T-helper 17 cell (primary cell): ENCODE data around the gene OR6N2. TPM values are rescaled to one million over a fixed set of nuclear protein-coding genes. Genes with fewer than 3 reads are reported as not detected.

Experiments used
- ATAC-seq: fragments of 150-1000 bp; cut with Tn5 transposase; 2 replicates; pipeline ENCODE4 v1.10.0; 2021; ENCODE audit warnings: mild to moderate bottlenecking, moderate library complexity
- DNase-seq, 3 donors: peaks; one replicate each; pipeline versions ENCODE4 v3.0.0 to v3.0.0-alpha.2; 2020 to 2021
- H3K9me3 ChIP-seq: one replicate; pipeline ENCODE4 v1.7.0; 2013; ENCODE audit warnings: low read length, mild to moderate bottlenecking; ENCODE audit not compliant: control insufficient read depth, poor library complexity, severe bottlenecking
- H3K27ac Mint-ChIP-seq: one replicate; pipeline ENCODE4 v1.8.0; 2022; ENCODE audit warnings: mild to moderate bottlenecking, moderate library complexity, mixed read lengths
- H3K27me3 Mint-ChIP-seq: one replicate; pipeline ENCODE4 v1.8.0; 2022; ENCODE audit warnings: mixed read lengths
- H3K36me3 Mint-ChIP-seq: one replicate; pipeline ENCODE4 v1.8.0; 2022; ENCODE audit warnings: low read depth, mixed read lengths
- H3K4me1 Mint-ChIP-seq: one replicate; pipeline ENCODE4 v1.8.0; 2022; ENCODE audit warnings: mild to moderate bottlenecking, mixed read lengths
- H3K4me3 Mint-ChIP-seq: one replicate; pipeline ENCODE4 v1.8.0; 2022; ENCODE audit warnings: mild to moderate bottlenecking, moderate library complexity, mixed read lengths
- total RNA-seq, 4 donors: library from RNA in 2 of 4; stranded (reverse) in 2 of 4; gene quantifications; one replicate each; pipeline ENCODE4 v1.2.3 and lab custom pipeline; 2022 to 2026

OR6N2 gene
- total RNA-seq, 2 donors from 2014 or later: not detected

DNA sequence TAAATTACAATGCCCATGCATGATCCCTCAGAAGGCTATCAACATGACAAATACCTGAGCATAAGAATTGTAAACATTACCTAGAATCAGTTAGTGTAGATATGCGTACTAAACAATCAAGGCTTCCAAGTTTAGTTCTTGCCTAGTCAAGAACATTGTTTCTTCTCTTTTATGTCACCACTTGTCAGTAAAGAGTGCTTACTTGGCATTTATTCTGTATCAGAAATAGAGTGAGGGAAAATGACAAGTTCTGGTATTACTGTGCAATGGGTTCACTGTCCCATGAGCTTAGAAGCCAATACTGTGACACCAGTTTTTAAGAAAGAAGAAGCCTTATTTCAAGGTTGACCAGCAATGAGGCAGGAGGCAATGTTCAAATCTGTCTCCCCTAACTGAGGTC, 22.7 kb upstream of the OR6N2 start:
- Mint-ChIP-seq H3K36me3 (peaks cover 2% of the 10 kb centered on the region), H3K4me1 (peaks cover 2% of the 10 kb centered on the region), H3K4me3 (no peak overlapping the region), H3K27me3 (peaks cover 52% of the 10 kb centered on the region), H3K27ac (no peak overlapping the region)
- DNase-seq (no peak), ATAC-seq (no peak)
- no peaks in the 10 kb centered on the region for H3K9me3 ChIP-seq

DNA sequence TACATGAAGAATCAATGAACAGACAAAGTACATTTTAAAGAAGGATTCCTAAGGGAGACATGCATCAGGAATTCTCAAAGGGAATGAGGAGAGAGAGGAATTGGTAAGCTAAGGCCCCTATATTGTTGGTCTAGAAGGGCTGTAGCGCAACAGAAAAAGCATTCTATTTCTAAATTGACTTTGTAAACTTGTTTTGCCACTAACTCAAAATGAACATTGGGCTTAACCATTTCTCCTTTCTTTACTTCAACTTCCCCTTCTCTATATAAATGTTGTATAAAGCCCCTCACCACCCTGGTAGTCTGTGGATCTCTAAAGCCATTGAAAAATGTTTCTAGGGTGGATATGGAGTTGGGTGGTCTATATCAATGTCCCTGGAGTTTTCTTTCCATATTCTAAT, 20.4 kb upstream of the OR6N2 start:
- ATAC-seq: no peak
- no peak overlapping the region for H3K27ac Mint-ChIP-seq
- no peaks in the 10 kb centered on the region for H3K9me3 ChIP-seq
- peaks cover 46% of the 10 kb centered on the region for H3K27me3 Mint-ChIP-seq
- DNase-seq: no peak
- H3K36me3 Mint-ChIP-seq: peaks cover 2% of the 10 kb centered on the region
- H3K4me1 Mint-ChIP-seq: peaks cover 2% of the 10 kb centered on the region
- no peak overlapping the region for H3K4me3 Mint-ChIP-seq

DNA sequence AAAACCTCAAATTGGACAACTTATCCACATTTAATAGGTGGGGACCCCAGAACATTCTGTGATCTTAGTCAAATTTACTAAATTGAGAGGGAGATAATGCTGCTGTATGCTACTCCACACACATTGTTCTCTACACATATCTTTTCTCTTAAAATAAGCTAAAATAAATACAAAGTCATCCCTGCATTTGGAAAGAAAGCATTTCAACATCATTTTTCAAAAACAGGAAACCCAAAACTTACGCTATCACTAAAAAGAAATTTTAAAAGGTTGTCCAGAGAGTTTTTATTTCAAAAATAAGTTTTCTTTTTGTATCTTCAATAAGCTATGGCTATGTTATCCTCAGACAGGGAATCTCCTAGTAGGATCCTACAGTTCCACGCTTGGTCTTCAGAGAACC, 19.5 kb upstream of the OR6N2 start:
- H3K36me3 Mint-ChIP-seq: no peaks in the 10 kb centered on the region
- peaks cover 49% of the 10 kb centered on the region for H3K27me3 Mint-ChIP-seq

DNA sequence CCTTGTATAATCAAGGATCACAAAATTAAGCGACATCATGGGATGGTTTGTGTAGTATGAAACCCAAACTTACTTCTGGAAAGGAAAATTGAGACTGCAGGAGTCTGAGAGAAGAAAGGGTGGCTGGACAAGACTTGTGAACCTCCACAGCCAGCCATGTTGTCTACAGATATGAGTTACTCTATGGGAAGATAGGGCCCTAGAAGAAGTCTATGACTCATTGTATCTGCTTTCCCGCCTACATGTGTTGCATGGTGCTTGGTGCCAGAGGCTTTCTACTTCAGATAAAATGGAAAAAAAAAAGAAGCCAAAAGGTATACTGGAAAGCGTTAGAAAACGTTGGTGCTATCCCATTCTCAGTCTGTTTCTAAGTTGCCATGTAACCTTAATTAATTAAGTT, 18.7 kb upstream of the OR6N2 start:
- Mint-ChIP-seq H3K4me3 (no peak overlapping the region), H3K27me3 (peaks cover 50% of the 10 kb centered on the region)
- no peak for ATAC-seq

More for the DNA sequence above, 19.5 kb upstream of the OR6N2 start:
- ATAC-seq: no peak
- H3K9me3 ChIP-seq: no peaks in the 10 kb centered on the region
- Mint-ChIP-seq H3K27ac (no peak overlapping the region), H3K4me1 (peaks cover 2% of the 10 kb centered on the region), H3K4me3 (no peak overlapping the region)
- DNase-seq: no peak

DNA sequence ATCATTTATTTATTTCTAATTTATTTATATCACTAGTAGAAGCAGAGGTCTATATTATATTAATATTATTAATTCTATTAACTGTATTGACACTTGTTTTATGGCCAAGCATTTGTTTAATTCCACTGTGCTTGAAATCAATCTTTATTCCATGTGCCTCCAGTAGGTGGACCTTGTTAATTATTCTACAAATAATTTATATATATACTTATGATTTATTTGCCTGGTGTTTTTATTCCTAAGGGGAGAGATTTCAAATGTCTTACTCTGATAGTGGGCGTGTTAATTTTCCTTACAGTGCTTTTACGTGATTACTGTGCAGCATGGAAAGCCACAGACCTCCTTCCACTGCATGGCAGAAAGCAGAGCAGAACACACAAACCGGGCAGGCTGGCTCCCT, 17.5 kb upstream of the OR6N2 start:
- H3K27ac Mint-ChIP-seq: no peak overlapping the region

More for the DNA sequence above, 18.7 kb upstream of the OR6N2 start:
- peaks cover 2% of the 10 kb centered on the region for H3K4me1 Mint-ChIP-seq
- no peak for DNase-seq
- no peak overlapping the region for H3K27ac Mint-ChIP-seq
- H3K9me3 ChIP-seq: no peaks in the 10 kb centered on the region
- H3K36me3 Mint-ChIP-seq: no peaks in the 10 kb centered on the region

DNA sequence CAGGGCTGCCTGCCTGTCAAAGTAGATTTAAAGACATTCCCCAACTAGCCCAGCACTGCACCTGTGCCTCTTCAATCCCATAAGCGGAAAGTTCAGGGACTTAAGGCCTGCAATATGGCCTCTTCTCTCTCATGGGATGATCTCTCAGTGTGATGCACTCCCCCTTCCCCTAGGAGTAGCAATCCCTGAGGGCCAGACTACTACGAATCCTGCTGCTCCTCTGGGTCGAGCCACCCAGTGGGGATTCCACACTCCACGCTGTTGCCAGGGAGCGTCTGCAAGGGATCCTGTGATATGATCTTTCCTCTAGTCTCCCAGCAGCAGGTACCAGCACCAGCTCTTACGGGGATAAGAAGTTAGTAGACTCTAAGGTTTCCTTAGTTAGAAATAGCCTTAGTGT, 13.2 kb upstream of the OR6N2 start:
- Mint-ChIP-seq H3K27me3 (peaks cover 7% of the 10 kb centered on the region), H3K27ac (no peak overlapping the region), H3K36me3 (no peaks in the 10 kb centered on the region), H3K4me3 (no peak overlapping the region), H3K4me1 (no peaks in the 10 kb centered on the region)
- ATAC-seq (no peak), DNase-seq (no peak)
- H3K9me3 ChIP-seq: no peaks in the 10 kb centered on the region

More for the DNA sequence above, 17.5 kb upstream of the OR6N2 start:
- H3K9me3 ChIP-seq: no peaks in the 10 kb centered on the region
- H3K4me3 Mint-ChIP-seq: no peak overlapping the region
- DNase-seq (no peak), ATAC-seq (no peak)
- no peaks in the 10 kb centered on the region for H3K36me3 Mint-ChIP-seq
- peaks cover 2% of the 10 kb centered on the region for H3K4me1 Mint-ChIP-seq
- peaks cover 43% of the 10 kb centered on the region for H3K27me3 Mint-ChIP-seq

DNA sequence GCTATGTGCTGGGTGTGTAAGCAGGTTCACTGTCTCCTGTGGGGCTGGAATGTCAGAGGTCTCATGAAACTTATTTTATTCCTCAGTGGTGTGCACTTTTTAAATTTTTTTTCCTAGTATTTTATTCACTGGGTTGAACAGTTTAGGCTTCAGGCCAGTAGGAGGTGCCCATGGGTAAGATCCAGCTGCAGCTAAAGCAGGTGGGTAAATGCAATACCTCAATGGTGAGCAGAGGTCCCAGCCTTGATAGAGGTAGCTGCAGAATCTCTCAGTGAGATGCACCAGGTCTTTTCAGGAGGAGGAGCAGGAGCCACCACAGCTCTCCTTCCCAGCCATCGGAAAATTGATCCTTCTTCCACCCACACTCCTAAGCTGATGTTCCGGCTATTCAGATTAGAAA, 12.6 kb upstream of the OR6N2 start:
- H3K36me3 Mint-ChIP-seq: no peaks in the 10 kb centered on the region
- no peak overlapping the region for H3K27ac Mint-ChIP-seq
- no peaks in the 10 kb centered on the region for H3K4me1 Mint-ChIP-seq
- no peaks in the 10 kb centered on the region for H3K9me3 ChIP-seq
- H3K4me3 Mint-ChIP-seq: no peak overlapping the region
- peaks cover 5% of the 10 kb centered on the region for H3K27me3 Mint-ChIP-seq
- ATAC-seq (peak; percentile 60), DNase-seq (peak in 1 of 3 donors; percentile 22)

DNA sequence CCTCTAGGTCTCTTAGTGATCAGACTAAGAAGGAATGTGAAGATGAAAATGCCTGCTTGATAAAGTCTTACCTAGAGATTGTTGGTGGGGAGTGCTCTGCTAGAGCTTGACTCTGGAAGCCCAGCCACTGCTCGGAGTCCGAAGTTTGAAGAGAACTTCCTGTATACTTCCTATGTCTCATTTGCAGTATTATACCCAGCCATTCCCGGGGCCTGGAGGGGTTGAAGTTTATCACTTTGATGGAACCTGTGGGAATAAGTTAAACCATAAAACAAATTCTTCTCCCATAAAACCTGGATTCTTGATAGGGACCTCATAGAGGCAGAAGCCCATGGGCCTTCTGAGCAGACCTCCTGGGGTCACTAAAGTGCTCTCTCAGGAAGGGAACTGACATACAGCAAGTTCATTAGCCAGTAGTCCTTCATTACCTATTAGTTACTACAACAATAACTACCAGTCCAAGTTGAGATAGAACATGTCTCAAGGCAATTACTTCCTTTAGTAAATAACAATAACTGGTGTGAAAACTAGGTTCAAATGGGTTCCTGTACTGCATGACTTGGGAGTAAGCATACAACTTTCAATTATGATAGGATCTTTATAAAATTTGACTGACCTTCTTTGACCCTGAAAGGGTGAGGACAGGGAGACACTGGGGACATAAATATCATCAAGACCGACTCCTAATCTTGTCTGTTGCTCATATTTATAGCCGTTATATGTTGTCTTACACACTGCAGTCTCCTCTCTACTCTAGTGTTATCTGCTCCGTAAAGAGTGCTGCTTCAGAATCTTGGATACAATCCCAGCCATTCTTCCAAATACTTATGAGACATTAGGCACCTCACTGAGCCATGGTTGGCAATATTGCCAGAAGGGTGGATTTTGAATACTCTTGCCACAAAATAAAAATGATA, 8.8 kb downstream of the OR6N2 start, which contains the start of gene OR6N1:
Gene OR6N1 (minus strand): TSS at position 246 of the 917 bp plus-strand sequence. CDS start 5,513 bp downstream, outside the sequence.
- no peak for DNase-seq
- Mint-ChIP-seq H3K27ac (no peak within 1 kb of the TSS), H3K4me1 (peaks cover 2% of the 10 kb centered on the region), H3K4me3 (no peak within 1 kb of the TSS), H3K27me3 (peaks cover 35% of the 10 kb centered on the region), H3K36me3 (peaks cover 4% of the 10 kb centered on the region)
- H3K9me3 ChIP-seq: no peaks in the 10 kb centered on the region
- no peak for ATAC-seq

DNA sequence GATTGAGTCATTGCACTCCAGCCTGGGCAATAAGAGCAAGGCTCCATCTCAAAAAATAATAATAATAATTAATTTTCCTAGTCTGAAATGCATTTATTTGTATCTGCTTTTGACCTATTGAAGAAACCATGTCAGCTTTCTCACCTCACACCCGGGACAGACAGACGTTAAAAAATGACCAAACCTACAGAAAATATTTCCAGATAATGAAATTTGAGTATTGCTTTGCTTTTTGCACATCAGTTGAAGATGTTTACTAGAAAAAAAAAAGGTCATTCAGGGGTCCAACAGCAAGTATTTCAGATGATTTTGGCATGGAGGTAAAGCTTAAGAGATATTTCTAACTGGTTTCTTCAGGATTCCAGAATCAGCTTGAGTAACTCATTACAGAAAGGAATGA, 26.6 kb downstream of the OR6N2 start, which contains the start of gene OR6K6:
Gene OR6K6 (plus strand): TSS at position 301 of the 400 bp plus-strand sequence. CDS start 168 bp downstream, outside the sequence.
- no peak for ATAC-seq
- Mint-ChIP-seq H3K4me3 (no peak within 1 kb of the TSS), H3K36me3 (peaks cover 2% of the 10 kb centered on the region), H3K27ac (no peak within 1 kb of the TSS), H3K27me3 (peaks cover 37% of the 10 kb centered on the region), H3K4me1 (no peaks in the 10 kb centered on the region)
- no peaks in the 10 kb centered on the region for H3K9me3 ChIP-seq
- DNase-seq: no peak

DNA sequence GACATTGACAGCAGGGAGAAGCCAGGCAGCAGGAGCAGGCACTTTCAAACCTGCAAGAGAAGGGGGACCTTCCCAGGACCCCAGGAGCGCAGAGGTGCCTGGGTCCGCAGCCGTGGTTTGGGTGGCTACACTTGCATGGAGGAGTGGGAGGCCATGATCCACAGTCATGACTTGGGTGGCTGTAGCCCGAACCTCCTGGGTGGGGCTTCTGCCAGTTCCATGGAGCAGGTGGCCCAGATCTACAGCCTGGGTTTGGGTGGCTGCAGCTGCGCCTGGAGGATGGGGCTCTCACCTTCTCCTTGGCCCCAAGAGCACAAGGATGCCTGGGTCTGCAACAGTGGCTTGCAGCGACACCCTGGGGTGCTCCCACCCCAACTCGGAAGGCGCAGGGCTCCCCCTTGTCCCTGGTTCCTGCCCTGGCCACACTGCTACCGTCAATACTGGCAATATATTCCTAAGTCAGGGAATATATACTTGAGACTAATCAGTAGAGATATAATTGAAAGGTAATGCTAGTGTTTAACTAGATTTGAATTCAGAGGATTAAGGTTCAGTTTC, 28.8 kb downstream of the OR6N2 start:
- Mint-ChIP-seq H3K4me3 (no peak overlapping the region), H3K27me3 (peaks cover 26% of the 10 kb centered on the region), H3K27ac (no peak overlapping the region), H3K4me1 (no peaks in the 10 kb centered on the region), H3K36me3 (peaks cover 2% of the 10 kb centered on the region)
- DNase-seq: no peak
- no peaks in the 10 kb centered on the region for H3K9me3 ChIP-seq
- ATAC-seq: no peak

DNA sequence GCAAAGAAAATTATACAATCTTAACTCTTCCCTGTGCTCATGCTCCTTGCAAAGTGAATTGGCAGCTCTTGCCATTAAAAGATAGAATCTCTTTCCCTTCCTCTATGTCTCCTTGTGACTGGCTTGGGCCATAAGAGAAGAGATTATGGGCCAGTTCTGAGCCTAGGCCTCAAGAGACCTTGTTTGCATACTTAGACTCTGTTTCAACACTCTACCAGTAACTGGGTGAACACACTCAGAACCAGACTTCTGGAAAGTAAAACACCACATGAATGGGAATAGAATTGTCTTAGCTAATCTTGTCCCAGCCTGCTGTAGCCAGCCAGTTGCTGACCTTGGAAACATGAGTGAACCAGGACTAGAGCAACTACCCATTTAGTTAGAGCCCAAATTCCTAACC, 45.2 kb downstream of the OR6N2 start:
- peaks cover 6% of the 10 kb centered on the region for H3K36me3 Mint-ChIP-seq
- H3K4me1 Mint-ChIP-seq: peaks cover 2% of the 10 kb centered on the region
- no peak overlapping the region for H3K4me3 Mint-ChIP-seq
- peaks cover 27% of the 10 kb centered on the region for H3K27me3 Mint-ChIP-seq
- no peak overlapping the region for H3K27ac Mint-ChIP-seq
- H3K9me3 ChIP-seq: no peaks in the 10 kb centered on the region
- no peak for ATAC-seq
- DNase-seq: no peak

DNA sequence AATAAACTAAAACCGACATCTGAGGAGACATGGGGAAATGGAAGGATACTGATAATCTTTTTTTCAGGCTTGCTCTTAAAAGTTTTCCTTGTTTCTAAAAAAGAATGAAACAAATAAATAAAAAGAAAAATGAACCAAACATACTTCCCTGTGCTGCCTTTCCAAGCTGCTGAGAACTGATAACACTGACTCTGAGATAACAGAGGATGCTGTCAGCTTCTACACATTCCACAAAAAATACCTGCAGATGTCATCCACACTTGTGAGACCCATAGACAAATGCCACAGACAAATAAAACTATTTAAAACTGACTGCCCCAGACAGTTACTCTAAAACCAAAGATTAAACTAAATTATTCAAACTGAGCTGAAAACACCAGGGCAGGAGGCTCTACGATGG, 48.5 kb downstream of the OR6N2 start:
- H3K4me1 Mint-ChIP-seq: peaks cover 8% of the 10 kb centered on the region
- H3K4me3 Mint-ChIP-seq: no peak overlapping the region
- DNase-seq (no peak), ATAC-seq (no peak)
- H3K27ac Mint-ChIP-seq: no peak overlapping the region
- H3K27me3 Mint-ChIP-seq: peaks cover 18% of the 10 kb centered on the region
- no peaks in the 10 kb centered on the region for H3K36me3 Mint-ChIP-seq
- no peaks in the 10 kb centered on the region for H3K9me3 ChIP-seq

DNA sequence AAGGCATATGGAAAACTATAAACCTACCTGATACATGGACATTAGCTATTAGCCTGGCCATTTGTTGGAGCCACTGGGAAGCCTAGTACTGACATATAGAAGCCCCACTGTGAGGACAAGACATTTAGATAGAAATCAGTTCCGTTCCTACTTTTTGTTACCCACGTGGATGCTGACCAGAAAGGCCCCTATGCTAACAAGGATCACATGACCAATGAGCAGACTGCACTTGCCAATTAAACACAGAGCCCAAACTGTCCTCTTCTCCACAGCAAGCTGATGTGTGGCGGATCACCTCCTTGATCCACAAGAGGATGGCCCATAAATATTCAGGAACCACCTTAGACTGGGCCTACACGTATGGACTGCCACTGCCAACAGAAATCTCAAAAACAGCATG, 49.3 kb downstream of the OR6N2 start:
- no peaks in the 10 kb centered on the region for H3K36me3 Mint-ChIP-seq
- no peak overlapping the region for H3K27ac Mint-ChIP-seq
- DNase-seq (no peak), ATAC-seq (no peak)
- H3K4me1 Mint-ChIP-seq: peaks cover 10% of the 10 kb centered on the region
- H3K4me3 Mint-ChIP-seq: no peak overlapping the region
- H3K27me3 Mint-ChIP-seq: peaks cover 14% of the 10 kb centered on the region
- no peaks in the 10 kb centered on the region for H3K9me3 ChIP-seq
